ENCODE measurements around the gene SPEM1.

DNA sequence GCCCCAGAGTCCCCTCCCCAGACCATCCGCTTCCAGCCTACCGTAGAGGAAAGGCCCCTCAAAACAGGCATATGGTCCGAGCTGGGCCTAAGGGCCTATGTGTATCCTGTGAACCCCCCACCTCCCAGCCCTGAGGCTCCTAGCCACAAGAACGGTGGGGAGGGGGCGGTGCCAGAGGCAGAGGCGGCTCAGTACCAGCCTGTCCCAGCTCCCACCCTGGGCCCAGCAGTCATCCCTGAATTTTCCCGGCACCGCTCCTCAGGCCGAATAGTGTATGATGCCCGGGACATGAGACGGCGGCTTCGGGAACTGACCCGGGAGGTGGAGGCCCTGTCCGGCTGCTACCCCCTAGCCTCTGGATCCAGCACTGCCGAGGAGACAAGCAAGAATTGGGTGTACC lies 1.1 kb downstream of the SPEM1 start:
- TF ChIP-seq CTCF (IDR thresholded peaks at IDR 0.05) (no peak), POLR2A (IDR thresholded peaks at IDR 0.05) (no peak)
